Stomach (tissue), 4 donors: ENCODE results near the gene S100A9.

Experiments
- CTCF ChIP-seq, 7 experiments: fragments of 450-650 bp in 4 of 7; fragments of 200-600 bp in 3 of 7; sonication (generic) in 3 of 7; IDR thresholded peaks; one replicate each; pipeline ENCODE4 v1.5.1; 2016 to 2019; ENCODE audit warnings: antibody characterized with exemption in 7 of 7, control low read depth in 2 of 7, mild to moderate bottlenecking in 1 of 7
- POLR2A ChIP-seq, 4 donors: fragments of 450-650 bp; IDR thresholded peaks; one replicate each; pipeline ENCODE4 v1.6.1; 2016; ENCODE audit warnings: antibody characterized with exemption in 4 of 4, control low read depth in 2 of 4, mild to moderate bottlenecking in 1 of 4, moderate library complexity in 1 of 4
- POLR2AphosphoS5 ChIP-seq, 3 donors: sonication (generic); formaldehyde crosslinking; IDR thresholded peaks; one replicate each; pipeline ENCODE4 v1.6.1; 2016; ENCODE audit warnings: antibody characterized with exemption in 3 of 3

GRCh38 chr1:153368495-153368894 lies 10.8 kb downstream of the S100A9 start:
- no peak for TF ChIP-seq CTCF (IDR thresholded peaks at IDR 0.05)
- TF ChIP-seq POLR2AphosphoS5 (IDR thresholded peaks at IDR 0.05) = no peak
- no peak for TF ChIP-seq POLR2A (IDR thresholded peaks at IDR 0.05)
